Measurements from ENCODE around the gene STOM.

DNA sequence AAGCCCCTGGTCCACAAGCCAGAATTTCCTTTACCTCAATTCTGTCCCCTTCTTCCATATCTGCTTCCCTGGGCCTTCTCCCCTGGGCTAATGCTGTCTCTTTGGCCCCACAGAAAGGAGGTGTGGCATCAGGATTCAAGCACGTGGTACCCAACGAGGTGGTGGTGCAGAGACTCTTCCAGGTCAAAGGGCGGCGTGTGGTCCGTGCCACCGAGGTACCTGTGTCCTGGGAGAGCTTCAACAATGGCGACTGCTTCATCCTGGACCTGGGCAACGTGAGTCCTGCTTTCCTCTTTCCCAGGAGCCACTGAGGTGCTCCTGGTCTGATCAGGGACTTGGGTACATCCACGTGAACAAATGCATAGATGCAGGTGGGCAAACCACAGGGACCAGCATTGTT is 59.5 kb downstream of the STOM start:
- TF ChIP-seq, protein P1, sequence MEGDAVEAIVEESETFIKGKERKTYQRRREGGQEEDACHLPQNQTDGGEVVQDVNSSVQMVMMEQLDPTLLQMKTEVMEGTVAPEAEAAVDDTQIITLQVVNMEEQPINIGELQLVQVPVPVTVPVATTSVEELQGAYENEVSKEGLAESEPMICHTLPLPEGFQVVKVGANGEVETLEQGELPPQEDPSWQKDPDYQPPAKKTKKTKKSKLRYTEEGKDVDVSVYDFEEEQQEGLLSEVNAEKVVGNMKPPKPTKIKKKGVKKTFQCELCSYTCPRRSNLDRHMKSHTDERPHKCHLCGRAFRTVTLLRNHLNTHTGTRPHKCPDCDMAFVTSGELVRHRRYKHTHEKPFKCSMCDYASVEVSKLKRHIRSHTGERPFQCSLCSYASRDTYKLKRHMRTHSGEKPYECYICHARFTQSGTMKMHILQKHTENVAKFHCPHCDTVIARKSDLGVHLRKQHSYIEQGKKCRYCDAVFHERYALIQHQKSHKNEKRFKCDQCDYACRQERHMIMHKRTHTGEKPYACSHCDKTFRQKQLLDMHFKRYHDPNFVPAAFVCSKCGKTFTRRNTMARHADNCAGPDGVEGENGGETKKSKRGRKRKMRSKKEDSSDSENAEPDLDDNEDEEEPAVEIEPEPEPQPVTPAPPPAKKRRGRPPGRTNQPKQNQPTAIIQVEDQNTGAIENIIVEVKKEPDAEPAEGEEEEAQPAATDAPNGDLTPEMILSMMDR (IDR thresholded peaks at IDR 0.05; ENCODE audit: low read depth, low read length), result no peak
- no peak for TF ChIP-seq POLR2A (IDR thresholded peaks at IDR 0.05; ENCODE audit: extremely low read depth, insufficient read length)
